HG03460 (cell line): ENCODE results near the gene FBXO36.

Experiments used
- ATAC-seq: cut with Tn5 transposase; IDR thresholded peaks from one replicate; pipeline ENCODE4 v1.9.1; 2021; ENCODE audit not compliant: unreplicated experiment

FBXO36 gene

DNA sequence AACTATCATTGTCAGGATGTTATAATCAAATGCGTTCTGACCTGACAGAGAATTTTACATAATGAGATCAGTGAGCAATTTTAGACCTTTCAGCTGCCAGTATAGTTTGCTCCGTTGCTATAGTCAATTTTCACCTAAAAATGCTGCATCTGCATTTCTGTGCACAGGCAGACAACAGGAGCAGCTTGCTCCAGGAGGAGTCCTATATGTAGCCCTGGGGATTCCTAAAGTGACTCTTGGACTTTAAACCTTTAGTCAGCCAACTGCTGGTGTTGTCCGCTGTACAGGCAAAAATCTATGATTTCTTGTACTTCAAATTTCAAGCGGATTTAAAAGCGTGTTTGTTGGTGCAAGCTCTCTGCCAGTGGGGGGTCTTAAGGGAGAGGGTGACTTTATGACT lies 120.7 kb downstream of the FBXO36 start:
- no peak for ATAC-seq

DNA sequence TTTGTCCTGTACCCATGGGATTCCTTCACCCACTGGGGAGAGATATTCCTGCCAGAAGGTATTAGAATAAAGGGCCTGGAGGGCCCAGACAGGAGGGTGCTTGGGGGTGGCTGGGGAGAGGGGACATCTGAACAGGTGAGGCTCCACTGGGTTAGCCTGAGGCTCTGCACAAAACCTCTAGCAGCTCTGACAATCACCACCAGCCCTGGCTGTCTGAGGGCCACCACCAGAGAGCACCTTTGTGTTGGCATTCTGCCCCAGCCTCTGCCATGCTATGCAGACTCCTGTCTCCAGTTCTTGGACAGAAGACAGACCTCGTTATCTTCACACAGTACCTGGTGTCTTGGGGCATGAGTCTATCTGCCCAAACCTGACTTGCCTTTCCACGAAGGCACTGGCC lies 121.2 kb downstream of the FBXO36 start:
- ATAC-seq: no peak

DNA sequence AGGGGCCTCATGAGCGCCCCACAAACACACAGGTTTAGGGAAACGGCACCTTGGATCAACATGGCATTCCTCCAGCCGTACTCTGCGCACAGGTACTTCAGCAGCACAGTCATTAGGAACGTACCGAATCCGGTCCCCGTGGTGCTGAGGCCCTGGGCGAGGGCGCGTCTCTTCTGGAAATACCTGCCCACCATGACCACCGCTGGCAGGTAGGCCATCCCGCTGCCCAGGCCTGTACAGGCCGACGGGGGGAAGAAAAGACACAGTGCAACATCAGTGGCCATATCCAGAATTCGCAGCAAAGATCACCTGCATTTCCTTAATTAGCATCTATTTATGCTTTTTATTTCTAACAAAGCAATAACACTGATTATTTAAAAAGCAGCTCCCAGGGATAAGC lies 124.2 kb downstream of the FBXO36 start:
- ATAC-seq: no peak

DNA sequence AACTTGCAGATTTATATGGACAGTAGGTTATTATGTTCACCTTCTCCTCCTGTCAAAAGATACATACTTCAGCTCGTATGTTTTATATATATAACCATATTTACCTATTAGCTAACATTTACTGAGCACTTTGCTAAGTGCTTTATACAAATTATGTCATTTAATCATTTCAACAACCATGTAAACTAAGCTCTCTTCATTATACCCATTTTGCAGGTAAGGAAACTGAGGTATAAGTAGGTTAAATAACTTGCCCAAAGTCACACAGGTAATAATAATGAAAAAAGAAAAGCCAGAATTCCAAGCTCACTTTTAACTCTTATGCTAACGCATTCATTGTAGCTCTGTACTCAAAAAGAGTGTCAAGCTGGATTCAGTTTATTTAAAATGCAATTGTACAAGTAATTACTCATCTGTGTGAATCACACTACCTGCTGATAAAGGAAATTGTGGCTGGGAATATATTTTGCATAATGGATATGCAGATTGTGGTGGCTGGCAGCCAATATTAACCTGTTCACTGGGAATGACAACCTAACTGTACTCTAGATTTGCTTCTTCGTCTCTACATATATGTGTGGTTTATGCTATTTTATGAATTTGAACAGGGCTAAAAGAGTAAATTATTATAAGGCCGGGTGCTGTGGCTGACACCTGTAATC lies 125.8 kb downstream of the FBXO36 start:
- ATAC-seq: no peak

DNA sequence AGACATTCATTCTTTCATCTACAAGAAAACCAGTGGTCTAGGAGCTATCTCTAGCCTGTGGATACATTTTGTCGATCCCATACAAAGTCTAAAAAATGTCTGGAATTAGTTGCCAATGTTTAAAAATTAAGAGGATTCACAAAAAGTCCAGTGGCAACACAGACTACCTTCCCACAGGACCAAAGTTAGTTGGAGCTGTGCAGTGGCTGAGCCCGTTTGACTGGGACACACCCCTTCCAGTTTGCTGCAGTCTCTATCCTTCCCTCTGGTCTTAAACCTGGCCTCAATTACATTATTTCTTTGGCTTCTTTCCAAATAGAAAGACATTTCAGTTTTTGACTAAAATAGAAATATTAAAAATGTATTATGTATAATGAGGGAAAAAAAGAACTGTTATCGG lies 127.8 kb downstream of the FBXO36 start:
- no peak for ATAC-seq

DNA sequence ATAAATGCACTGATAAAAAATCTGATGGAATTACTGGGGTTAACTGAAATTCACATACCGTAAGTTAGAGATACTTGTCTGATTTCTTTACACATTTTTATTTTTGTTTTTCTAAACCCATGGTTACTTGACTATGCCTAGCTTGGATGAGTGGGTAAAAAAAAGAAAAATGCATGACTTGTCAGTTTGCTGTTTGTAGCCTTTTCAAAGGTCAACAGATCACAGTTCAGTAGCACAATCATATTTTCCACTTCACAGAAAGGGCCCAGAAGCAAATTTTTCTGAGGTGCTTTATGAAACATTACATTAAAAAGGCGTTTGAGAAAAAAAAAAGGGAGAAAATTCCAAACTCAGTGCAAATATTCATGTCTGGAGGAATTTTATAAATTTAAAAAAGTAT lies 130.0 kb downstream of the FBXO36 start:
- no peak for ATAC-seq

DNA sequence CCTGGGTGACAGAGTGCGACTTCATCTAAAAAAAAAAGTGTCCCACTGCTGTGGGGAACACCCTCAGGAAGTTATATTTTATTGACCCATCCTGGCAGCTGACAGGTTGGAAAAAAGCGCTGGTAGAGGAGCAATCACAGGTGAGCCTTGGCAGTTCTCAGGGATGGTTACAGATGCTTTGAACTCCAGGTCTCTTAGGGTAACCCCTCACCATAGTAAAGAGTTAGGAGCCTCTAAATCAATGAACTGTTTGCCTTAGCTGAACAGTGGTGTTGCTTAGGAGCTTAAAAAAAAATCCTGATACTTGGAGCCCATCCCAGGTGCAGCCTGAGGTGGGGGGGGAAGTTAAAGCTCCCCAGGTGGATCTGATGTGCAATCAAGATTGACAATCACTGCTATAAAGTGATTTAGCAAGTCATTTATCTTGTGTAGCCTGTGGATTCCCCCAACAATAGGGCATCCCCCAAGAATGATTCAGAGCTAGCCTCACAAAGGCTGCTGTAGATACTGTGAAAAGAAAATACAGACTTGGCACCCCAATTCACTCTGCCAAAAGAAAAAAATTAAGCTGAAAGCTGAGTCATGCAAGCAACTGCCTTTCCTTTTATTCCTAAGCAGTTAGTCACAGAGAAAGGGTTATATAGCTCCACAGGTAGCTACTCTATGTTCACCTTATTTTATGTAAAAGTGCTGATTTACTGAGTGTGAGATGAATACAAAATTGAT lies 131.6 kb downstream of the FBXO36 start:
- no peak for ATAC-seq

DNA sequence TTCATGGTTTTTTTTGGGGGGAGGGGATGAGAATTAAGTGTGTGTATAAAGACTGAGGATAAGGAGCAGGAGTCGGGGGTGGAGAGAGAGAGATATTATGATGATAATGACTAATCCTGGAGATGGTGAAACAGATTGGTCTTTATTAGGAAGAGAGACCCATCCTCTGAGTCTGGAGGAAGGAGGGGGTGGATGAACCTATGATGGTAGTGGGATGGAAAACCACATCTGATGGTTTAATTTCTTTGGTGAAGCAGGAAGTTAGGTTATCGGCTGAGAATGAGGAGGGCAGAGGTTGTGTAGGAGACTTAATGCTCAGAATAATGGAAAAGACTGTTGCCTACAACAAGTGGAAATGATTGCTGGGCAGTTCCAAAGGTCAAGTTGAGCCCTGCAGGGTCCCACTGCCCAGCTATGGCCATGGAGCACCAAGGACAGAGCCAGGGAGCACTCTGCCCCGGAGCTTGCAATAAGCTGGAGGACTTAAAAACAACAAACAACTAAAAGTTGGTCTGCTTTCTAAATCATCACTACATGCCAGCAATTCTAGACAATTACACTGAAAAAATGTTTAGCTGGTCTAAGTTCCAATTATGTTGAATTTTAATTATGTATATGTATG lies 138.5 kb downstream of the FBXO36 start:
- ATAC-seq: no peak
